Transverse colon (tissue), 3 donors: ENCODE data around the gene SARDH.

Experiments used
- POLR2A ChIP-seq: fragments of 450-650 bp; IDR thresholded peaks from one replicate; pipeline ENCODE4 v1.6.1; 2016; ENCODE audit warnings: antibody characterized with exemption, mild to moderate bottlenecking, moderate library complexity
- TF ChIP-seq, protein P1 (sequence below), 5 experiments: fragments of 200-600 bp in 3 of 5; fragments of 450-650 bp in 2 of 5; sonication (generic) in 3 of 5; IDR thresholded peaks; 1 replicate in 2 of 5; 2 replicates in 3 of 5; pipeline ENCODE4 v1.5.1; 2016 to 2017; ENCODE audit warnings: antibody characterized with exemption in 5 of 5, inconsistent platforms in 3 of 5, mild to moderate bottlenecking in 2 of 5, moderate library complexity in 1 of 5

- TF ChIP-seq, protein P1, sequence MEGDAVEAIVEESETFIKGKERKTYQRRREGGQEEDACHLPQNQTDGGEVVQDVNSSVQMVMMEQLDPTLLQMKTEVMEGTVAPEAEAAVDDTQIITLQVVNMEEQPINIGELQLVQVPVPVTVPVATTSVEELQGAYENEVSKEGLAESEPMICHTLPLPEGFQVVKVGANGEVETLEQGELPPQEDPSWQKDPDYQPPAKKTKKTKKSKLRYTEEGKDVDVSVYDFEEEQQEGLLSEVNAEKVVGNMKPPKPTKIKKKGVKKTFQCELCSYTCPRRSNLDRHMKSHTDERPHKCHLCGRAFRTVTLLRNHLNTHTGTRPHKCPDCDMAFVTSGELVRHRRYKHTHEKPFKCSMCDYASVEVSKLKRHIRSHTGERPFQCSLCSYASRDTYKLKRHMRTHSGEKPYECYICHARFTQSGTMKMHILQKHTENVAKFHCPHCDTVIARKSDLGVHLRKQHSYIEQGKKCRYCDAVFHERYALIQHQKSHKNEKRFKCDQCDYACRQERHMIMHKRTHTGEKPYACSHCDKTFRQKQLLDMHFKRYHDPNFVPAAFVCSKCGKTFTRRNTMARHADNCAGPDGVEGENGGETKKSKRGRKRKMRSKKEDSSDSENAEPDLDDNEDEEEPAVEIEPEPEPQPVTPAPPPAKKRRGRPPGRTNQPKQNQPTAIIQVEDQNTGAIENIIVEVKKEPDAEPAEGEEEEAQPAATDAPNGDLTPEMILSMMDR (IDR thresholded peaks at IDR 0.05): no peak
- no peak for TF ChIP-seq POLR2A
Measured at GRCh38 chr9:133774799-133775198, 36.6 kb upstream of the SARDH start.
